ENCODE results near the gene PTPRG.

Gene PTPRG

GRCh38 chr3:62135741-62136140 lies 574.4 kb downstream of the PTPRG start:
- DNase-seq (ENCODE audit: insufficient read length) (no peak), FAIRE-seq (no peak)
- TF ChIP-seq POLR2A (IDR thresholded peaks at IDR 0.05; ENCODE audit: low read depth, low read length) (no peak), POLR2AphosphoS5 (IDR thresholded peaks at IDR 0.05; ENCODE audit: low read depth, low read length) (no peak), TAF1 (IDR thresholded peaks at IDR 0.05; ENCODE audit: borderline replicate concordance, low read depth, low read length) (no peak)

DNA sequence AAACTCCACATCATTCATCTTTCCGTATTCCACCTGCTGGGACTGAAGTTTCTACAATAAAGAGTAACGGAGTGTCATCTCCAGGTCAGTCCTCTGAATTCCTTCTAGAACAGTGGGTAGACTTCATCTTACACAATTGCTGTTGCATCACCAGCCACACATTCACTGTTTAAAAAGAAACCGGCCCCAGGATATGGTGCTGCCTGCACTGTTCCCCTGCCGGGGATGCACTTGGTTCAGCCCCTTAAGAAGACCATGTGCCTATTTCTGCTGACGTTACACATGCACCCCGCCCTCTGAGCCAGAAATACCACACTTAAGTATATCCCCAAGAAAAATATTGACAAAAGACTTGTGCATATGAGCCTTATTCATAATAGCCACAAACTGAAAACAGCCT lies 578.6 kb downstream of the PTPRG start:
- FAIRE-seq = no peak
- no peak for DNase-seq (ENCODE audit: insufficient read length)
- no peak for TF ChIP-seq POLR2A (IDR thresholded peaks at IDR 0.05; ENCODE audit: low read depth, low read length)
- no peak for TF ChIP-seq TAF1 (IDR thresholded peaks at IDR 0.05; ENCODE audit: borderline replicate concordance, low read depth, low read length)
- no peak for TF ChIP-seq POLR2AphosphoS5 (IDR thresholded peaks at IDR 0.05; ENCODE audit: low read depth, low read length)

GRCh38 chr3:62142331-62143085 lies 581.1 kb downstream of the PTPRG start:
- DNase-seq (ENCODE audit: insufficient read length) = no peak
- TF ChIP-seq POLR2AphosphoS5 (IDR thresholded peaks at IDR 0.05; ENCODE audit: low read depth, low read length) (no peak), POLR2A (IDR thresholded peaks at IDR 0.05; ENCODE audit: low read depth, low read length) (no peak), TAF1 (IDR thresholded peaks at IDR 0.05; ENCODE audit: borderline replicate concordance, low read depth, low read length) (no peak)
- FAIRE-seq = no peak

DNA sequence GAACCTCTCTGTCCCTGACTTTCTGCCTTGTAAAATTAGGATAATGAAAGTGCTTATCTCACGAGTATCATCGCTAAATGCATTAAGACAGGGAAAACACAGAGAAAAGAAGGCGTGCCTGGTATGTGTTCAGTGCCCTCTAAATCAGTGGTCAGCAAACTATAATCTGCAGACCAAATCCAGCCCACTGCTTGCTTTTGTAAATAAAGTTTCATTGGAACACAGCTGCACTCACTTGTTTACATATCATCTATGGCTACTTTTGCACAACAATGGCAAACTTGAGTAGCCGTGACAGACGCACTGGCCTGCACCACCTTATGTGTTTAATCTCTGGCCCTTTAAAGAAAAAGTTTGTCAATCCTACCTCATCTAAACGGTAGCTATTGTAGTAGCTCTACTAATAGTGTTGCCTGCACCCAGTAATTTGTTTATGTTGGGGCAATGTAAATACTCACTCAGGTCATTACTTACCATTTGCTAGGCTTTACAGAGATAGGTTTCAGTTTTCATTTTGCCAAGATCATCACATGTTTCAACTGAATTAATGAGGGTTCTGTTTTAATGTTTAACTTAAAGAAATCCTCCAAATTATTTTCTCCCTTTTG lies 582.6 kb downstream of the PTPRG start:
- DNase-seq (ENCODE audit: insufficient read length) (no peak), FAIRE-seq (no peak)
- no peak for TF ChIP-seq POLR2A (IDR thresholded peaks at IDR 0.05; ENCODE audit: low read depth, low read length)
- no peak for TF ChIP-seq TAF1 (IDR thresholded peaks at IDR 0.05; ENCODE audit: borderline replicate concordance, low read depth, low read length)
- TF ChIP-seq POLR2AphosphoS5 (IDR thresholded peaks at IDR 0.05; ENCODE audit: low read depth, low read length) = no peak

GRCh38 chr3:62144482-62144881 lies 583.1 kb downstream of the PTPRG start:
- no peak for DNase-seq (ENCODE audit: insufficient read length)
- no peak for FAIRE-seq
- TF ChIP-seq POLR2A (IDR thresholded peaks at IDR 0.05; ENCODE audit: low read depth, low read length) = no peak
- TF ChIP-seq POLR2AphosphoS5 (IDR thresholded peaks at IDR 0.05; ENCODE audit: low read depth, low read length) = no peak
- TF ChIP-seq TAF1 (IDR thresholded peaks at IDR 0.05; ENCODE audit: borderline replicate concordance, low read depth, low read length) = no peak

DNA sequence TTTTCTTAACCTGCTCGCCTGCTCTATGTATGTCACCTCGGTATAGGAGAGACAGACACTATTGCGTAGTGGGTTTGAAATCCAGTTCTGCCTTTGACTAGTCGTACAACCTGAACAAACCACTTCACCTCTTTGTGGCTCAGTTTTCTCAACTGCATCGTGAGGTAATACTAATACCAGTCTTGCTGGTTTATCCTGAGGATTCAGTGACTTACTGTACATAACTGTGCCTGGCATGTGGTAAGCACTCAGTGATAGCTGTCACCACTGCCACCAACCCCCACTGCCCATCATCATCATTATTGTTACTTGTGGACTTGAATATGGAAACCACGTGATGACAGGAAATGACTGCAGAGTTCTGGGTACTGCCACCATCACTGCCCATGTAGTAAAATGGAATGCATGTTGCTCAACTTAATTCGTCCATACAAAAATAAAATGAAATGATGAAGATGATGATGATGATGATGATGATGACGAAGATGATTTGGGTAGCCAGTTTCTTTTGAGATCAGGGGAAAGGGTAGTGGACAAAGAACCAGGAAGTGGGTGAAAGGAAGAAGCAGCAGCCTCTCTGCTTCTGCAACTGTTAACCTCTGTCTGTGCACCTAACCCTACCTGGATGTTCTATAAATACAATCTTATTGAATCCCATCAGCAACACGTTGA lies 583.9 kb downstream of the PTPRG start:
- no peak for FAIRE-seq
- no peak for DNase-seq (ENCODE audit: insufficient read length)
- TF ChIP-seq POLR2A (IDR thresholded peaks at IDR 0.05; ENCODE audit: low read depth, low read length) (no peak), POLR2AphosphoS5 (IDR thresholded peaks at IDR 0.05; ENCODE audit: low read depth, low read length) (no peak), TAF1 (IDR thresholded peaks at IDR 0.05; ENCODE audit: borderline replicate concordance, low read depth, low read length) (no peak)

- no peak for TF ChIP-seq POLR2AphosphoS5 (IDR thresholded peaks at IDR 0.05; ENCODE audit: low read depth, low read length)
- TF ChIP-seq TAF1 (IDR thresholded peaks at IDR 0.05; ENCODE audit: borderline replicate concordance, low read depth, low read length) = no peak
- TF ChIP-seq POLR2A (IDR thresholded peaks at IDR 0.05; ENCODE audit: low read depth, low read length) = no peak
- DNase-seq (ENCODE audit: insufficient read length) = no peak
- no peak for FAIRE-seq
Observed at GRCh38 chr3:62149539-62149938, 588.2 kb downstream of the PTPRG start.

DNA sequence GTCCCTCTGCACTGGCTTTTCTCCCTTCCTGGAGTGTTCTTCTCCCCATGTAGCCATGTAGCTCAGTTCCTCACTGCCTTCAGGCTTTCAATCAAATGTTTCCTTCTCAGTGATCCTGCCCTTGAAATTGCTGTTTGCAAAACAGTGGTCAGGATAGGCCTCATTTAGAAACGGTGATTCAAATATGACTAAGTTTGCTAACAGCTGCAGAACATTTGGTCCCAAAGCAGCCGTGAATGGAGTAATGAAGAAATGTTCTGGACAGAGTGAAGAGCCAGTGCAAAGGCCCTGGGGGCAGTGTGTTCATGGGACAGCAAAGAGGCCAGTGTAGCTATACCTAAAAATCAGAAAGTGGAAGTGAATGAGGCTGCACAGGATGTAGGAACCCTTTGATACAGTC lies 588.6 kb downstream of the PTPRG start:
- no peak for FAIRE-seq
- TF ChIP-seq POLR2A (IDR thresholded peaks at IDR 0.05; ENCODE audit: low read depth, low read length) = no peak
- TF ChIP-seq TAF1 (IDR thresholded peaks at IDR 0.05; ENCODE audit: borderline replicate concordance, low read depth, low read length) = no peak
- TF ChIP-seq POLR2AphosphoS5 (IDR thresholded peaks at IDR 0.05; ENCODE audit: low read depth, low read length) = no peak
- no peak for DNase-seq (ENCODE audit: insufficient read length)

DNA sequence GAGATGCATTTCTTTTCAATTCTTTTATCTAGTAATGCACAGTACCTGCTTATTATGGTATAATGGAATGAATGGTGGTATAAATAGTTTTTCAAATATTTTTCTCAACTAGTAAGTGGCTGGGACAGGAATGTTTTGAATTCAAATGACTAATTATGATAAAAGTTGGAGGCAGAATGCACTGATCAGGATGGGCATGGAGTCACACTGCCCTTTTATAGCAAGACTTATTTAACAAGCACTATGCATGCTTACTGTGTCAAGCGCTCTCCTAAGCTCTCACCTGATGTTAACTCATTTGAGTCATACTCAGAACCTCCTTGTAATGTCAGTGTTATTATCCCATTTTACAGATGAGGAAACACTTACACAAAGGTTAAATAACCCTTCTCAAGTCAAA lies 590.2 kb downstream of the PTPRG start:
- DNase-seq (ENCODE audit: insufficient read length) (no peak), FAIRE-seq (no peak)
- TF ChIP-seq POLR2AphosphoS5 (IDR thresholded peaks at IDR 0.05; ENCODE audit: low read depth, low read length) (no peak), TAF1 (IDR thresholded peaks at IDR 0.05; ENCODE audit: borderline replicate concordance, low read depth, low read length) (no peak), POLR2A (IDR thresholded peaks at IDR 0.05; ENCODE audit: low read depth, low read length) (no peak)

- DNase-seq (ENCODE audit: insufficient read length) = no peak
- FAIRE-seq = no peak
- TF ChIP-seq TAF1 (IDR thresholded peaks at IDR 0.05; ENCODE audit: borderline replicate concordance, low read depth, low read length) (no peak), POLR2A (IDR thresholded peaks at IDR 0.05; ENCODE audit: low read depth, low read length) (no peak), POLR2AphosphoS5 (IDR thresholded peaks at IDR 0.05; ENCODE audit: low read depth, low read length) (no peak)
Observed at GRCh38 chr3:62153231-62153630, 591.9 kb downstream of the PTPRG start.

- DNase-seq (ENCODE audit: insufficient read length) (no peak), FAIRE-seq (no peak)
- TF ChIP-seq POLR2AphosphoS5 (IDR thresholded peaks at IDR 0.05; ENCODE audit: low read depth, low read length) (no peak), POLR2A (IDR thresholded peaks at IDR 0.05; ENCODE audit: low read depth, low read length) (no peak), TAF1 (IDR thresholded peaks at IDR 0.05; ENCODE audit: borderline replicate concordance, low read depth, low read length) (no peak)
Observed at GRCh38 chr3:62154457-62155148, 593.2 kb downstream of the PTPRG start.
